ENCODE measurements around the gene DAAM1.

The DAAM1 gene

GRCh38 chr14:59261334-59261733 lies 72.9 kb downstream of the DAAM1 start:
- no peak for DNase-seq

- no peak for DNase-seq
These were observed 74.4 kb downstream of the DAAM1 start for GRCh38 chr14:59262717-59263454.

GRCh38 chr14:59265808-59266207 lies 77.3 kb downstream of the DAAM1 start:
- no peak for DNase-seq

GRCh38 chr14:59267046-59267445 lies 78.6 kb downstream of the DAAM1 start:
- no peak for DNase-seq

- no peak for DNase-seq
These were observed 79.5 kb downstream of the DAAM1 start for GRCh38 chr14:59268011-59268410.

GRCh38 chr14:59268858-59269257 lies 80.4 kb downstream of the DAAM1 start:
- no peak for DNase-seq

- no peak for DNase-seq
These were observed 81.0 kb downstream of the DAAM1 start for GRCh38 chr14:59269466-59269865.

GRCh38 chr14:59271256-59271655 lies 82.8 kb downstream of the DAAM1 start:
- DNase-seq: no peak

- DNase-seq: no peak
These were observed 83.3 kb downstream of the DAAM1 start for GRCh38 chr14:59271734-59272133.

GRCh38 chr14:59272633-59273032 lies 84.2 kb downstream of the DAAM1 start:
- DNase-seq: no peak

GRCh38 chr14:59273737-59274136 lies 85.3 kb downstream of the DAAM1 start:
- DNase-seq: no peak

- no peak for DNase-seq
These were observed 86.5 kb downstream of the DAAM1 start for GRCh38 chr14:59274991-59275391.

GRCh38 chr14:59275668-59276067 lies 87.2 kb downstream of the DAAM1 start:
- peak in 1 of 2 donors; percentile 5 for DNase-seq

GRCh38 chr14:59276235-59276634 lies 87.8 kb downstream of the DAAM1 start:
- no peak for DNase-seq

- no peak for DNase-seq
These were observed 89.2 kb downstream of the DAAM1 start for GRCh38 chr14:59277659-59278058.

- no peak for DNase-seq
These were observed 89.6 kb downstream of the DAAM1 start for GRCh38 chr14:59278111-59278510.

GRCh38 chr14:59280961-59281360 lies 92.5 kb downstream of the DAAM1 start:
- DNase-seq: no peak

- no peak for DNase-seq
These were observed 93.3 kb downstream of the DAAM1 start for GRCh38 chr14:59281609-59282377.

GRCh38 chr14:59282378-59282765 lies 93.9 kb downstream of the DAAM1 start:
- no peak for DNase-seq

GRCh38 chr14:59283361-59283760 lies 94.9 kb downstream of the DAAM1 start:
- no peak for DNase-seq

- no peak for DNase-seq
These were observed 95.6 kb downstream of the DAAM1 start for GRCh38 chr14:59284059-59284458.

GRCh38 chr14:59292028-59292427 lies 103.6 kb downstream of the DAAM1 start:
- DNase-seq: no peak

GRCh38 chr14:59292921-59293534 lies 104.6 kb downstream of the DAAM1 start:
- no peak for DNase-seq

Measured in CD4-positive, alpha-beta T cell treated with Interferon alpha-2 for 1 hour (primary cell).